Measurements from ENCODE around the gene GPC6.

- no peak for TF ChIP-seq CTCF (conservative IDR thresholded peaks at IDR 0.05)
- TF ChIP-seq ZFX (IDR thresholded peaks at IDR 0.05): no peak
Measured at GRCh38 chr13:93266681-93267080, 40.1 kb downstream of the GPC6 start.
